GM12892 (cell line): ENCODE measurements around the gene MYL6.

Source experiments
- POLR2AphosphoS5 ChIP-seq: IDR thresholded peaks from 2 replicates; pipeline ENCODE4 v1.6.1; 2011; ENCODE audit warnings: low read depth, low read length, control low read depth
- TAF1 ChIP-seq: IDR thresholded peaks from 2 replicates; pipeline ENCODE4 v1.6.1; 2011; ENCODE audit warnings: low read depth, mild to moderate bottlenecking, control low read depth, low read length, borderline replicate concordance

DNA sequence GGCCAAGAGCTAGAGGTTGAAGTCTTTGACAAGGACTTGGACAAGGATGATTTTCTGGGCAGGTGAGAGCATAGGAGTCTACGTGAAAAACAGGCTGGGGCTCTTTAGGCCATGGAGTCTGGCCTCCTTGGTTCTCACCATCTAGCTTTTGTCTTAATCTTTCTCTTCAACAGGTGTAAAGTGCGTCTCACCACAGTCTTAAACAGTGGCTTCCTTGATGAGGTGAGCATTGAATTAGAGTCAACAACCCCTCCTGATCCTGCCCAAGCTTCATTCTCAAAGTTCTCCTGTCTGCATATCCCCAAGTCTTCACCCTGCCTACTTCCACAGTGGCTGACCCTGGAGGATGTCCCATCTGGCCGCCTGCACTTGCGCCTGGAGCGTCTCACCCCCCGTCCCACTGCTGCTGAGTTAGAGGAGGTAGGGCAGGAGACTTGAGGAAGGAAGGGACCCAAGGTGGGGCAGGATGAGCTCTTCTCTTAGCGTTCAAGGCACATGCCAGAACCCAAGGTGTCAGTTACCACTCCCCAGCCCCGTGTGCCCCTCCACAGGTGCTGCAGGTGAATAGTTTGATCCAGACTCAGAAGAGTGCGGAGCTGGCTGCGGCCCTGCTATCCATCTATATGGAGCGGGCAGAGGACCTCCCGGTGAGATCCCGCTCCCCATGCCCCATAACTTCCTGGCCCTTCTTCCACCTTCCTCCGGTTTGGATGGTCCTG lies 20.1 kb upstream of the MYL6 start:
- TF ChIP-seq TAF1 (no peak), POLR2AphosphoS5 (no peak)
